GM13976 (cell line): ENCODE data around the gene RBBP8.

Source experiments
- DNase-seq: peaks from one replicate; pipeline ENCODE4 v3.0.0; 2012; ENCODE audit warnings: low spot score
- CTCF ChIP-seq: IDR thresholded peaks from 2 replicates; pipeline ENCODE4 v1.5.1; 2012; ENCODE audit warnings: borderline replicate concordance, mild to moderate bottlenecking; ENCODE audit not compliant: insufficient read depth; ENCODE audit errors: extremely low read depth, missing control alignments, control extremely low read depth
- in situ Hi-C: fragments of 300-500 bp; cut with MboI; formaldehyde crosslinking; loops from one replicate; pipeline ENCODE4 v1.12.0; 2022; ENCODE audit warnings: low sequenced_read_pairs, mixed read lengths, inconsistent platforms; ENCODE audit not compliant: unreplicated experiment

RBBP8 gene

GRCh38 chr18:22999212-22999611, 66.1 kb downstream of the RBBP8 start:
- in situ Hi-C loops = loop anchor here (25.0 kb wide), 1 partner anchor 187 kb away; no protein-coding TSS in a partner anchor
- no peak for DNase-seq
- TF ChIP-seq CTCF = no peak

GRCh38 chr18:22999647-23000046, 66.5 kb downstream of the RBBP8 start:
- in situ Hi-C loops = loop anchor here (25.0 kb wide), 1 partner anchor 187 kb away; no protein-coding TSS in a partner anchor
- no peak for DNase-seq
- no peak for TF ChIP-seq CTCF

- TF ChIP-seq CTCF = no peak
- no peak for DNase-seq
- in situ Hi-C loops = no loop called here
Measured at GRCh38 chr18:23003289-23003688, 70.2 kb downstream of the RBBP8 start.

GRCh38 chr18:23012249-23012648, 79.1 kb downstream of the RBBP8 start:
- in situ Hi-C loops = no loop called here
- DNase-seq = no peak
- no peak for TF ChIP-seq CTCF

GRCh38 chr18:23020555-23021294, 87.6 kb downstream of the RBBP8 start:
- in situ Hi-C loops = no loop called here
- DNase-seq = no peak
- no peak for TF ChIP-seq CTCF

- no peak for DNase-seq
- in situ Hi-C loops = no loop called here
- TF ChIP-seq CTCF = no peak
Measured at GRCh38 chr18:23021623-23022022, 88.5 kb downstream of the RBBP8 start.
